HG02588 (cell line): ENCODE data around the gene PHB1.

Experiments
- ATAC-seq: cut with Tn5 transposase; IDR thresholded peaks from one replicate; pipeline ENCODE4 v1.9.1; 2021; ENCODE audit warnings: mild to moderate bottlenecking, moderate library complexity; ENCODE audit not compliant: unreplicated experiment

Gene PHB1

DNA sequence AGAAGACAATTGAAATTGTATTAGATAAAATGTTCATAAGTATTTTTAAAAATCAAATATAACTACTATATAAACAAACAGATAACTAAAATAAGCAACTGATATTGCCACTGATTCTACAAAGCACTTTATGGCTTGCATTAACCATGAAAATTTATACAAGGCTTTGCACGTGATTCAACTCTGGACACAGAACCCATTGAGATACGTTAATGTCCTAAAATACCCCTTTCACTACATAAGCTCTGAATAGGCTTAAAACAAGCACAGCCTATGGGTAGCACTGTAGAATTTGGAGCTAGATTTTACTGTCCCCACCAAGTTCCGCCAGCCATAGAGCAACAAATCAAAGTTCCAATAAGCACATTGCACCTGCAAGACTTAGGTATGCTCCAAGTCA is 57.2 kb downstream of the PHB1 start:
- no peak for ATAC-seq

DNA sequence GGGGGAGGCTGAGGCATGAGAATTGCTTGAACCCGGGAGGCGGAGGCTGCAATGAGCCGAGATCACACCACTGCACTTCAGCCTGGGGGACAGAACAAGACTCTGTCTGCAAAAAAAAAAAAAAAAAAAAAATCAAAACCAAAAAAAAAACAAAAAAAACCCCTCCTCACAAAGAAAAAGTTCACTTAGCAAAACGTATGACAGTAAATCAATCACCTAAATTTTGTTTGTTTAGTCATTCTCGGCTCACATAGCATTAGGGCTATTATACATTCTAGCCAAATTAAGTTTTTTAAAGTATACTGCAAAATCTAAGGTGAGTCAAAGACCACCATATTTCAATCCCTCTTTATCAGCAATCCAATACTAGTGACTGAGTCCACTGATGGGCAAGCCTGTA is 58.4 kb downstream of the PHB1 start:
- ATAC-seq, result no peak
